Osteoblast (primary cell): Measurements from ENCODE around the gene VARS1. TPM values are rescaled to one million over a fixed set of nuclear protein-coding genes. Genes with fewer than 3 reads are reported as not detected.
"Not testable (repeated sequence)": the region's sequence is repeated elsewhere in the genome, so short reads cannot be mapped to it uniquely, and the experiment has no call there.

Experiments used
- DNase-seq: peaks from one replicate; pipeline ENCODE4 v3.0.0; 2011; ENCODE audit warnings: low spot score, mixed read lengths; ENCODE audit not compliant: insufficient read length; ENCODE audit errors: missing footprints
- H2AFZ ChIP-seq: 2 replicates; pipeline ENCODE4 v1.6.0; 2011; ENCODE audit warnings: mild to moderate bottlenecking, low read length
- H3K27ac ChIP-seq: 2 replicates; pipeline ENCODE4 v1.5.1; 2011; ENCODE audit warnings: mild to moderate bottlenecking, low read depth, low read length, moderate library complexity
- H3K27me3 ChIP-seq: 2 replicates; pipeline ENCODE4 v1.6.0; 2012; ENCODE audit warnings: mild to moderate bottlenecking, control low read depth, inconsistent platforms, low read length, moderate library complexity; ENCODE audit not compliant: insufficient read depth
- H3K36me3 ChIP-seq: 2 replicates; pipeline ENCODE4 v1.5.1; 2011; ENCODE audit warnings: mild to moderate bottlenecking, low read length, control low read depth, moderate library complexity; ENCODE audit not compliant: insufficient read depth
- H3K4me1 ChIP-seq: 2 replicates; pipeline ENCODE4 v1.5.1; 2011; ENCODE audit warnings: mild to moderate bottlenecking, low read length, control low read depth, moderate library complexity; ENCODE audit not compliant: insufficient read depth
- H3K4me2 ChIP-seq: 2 replicates; pipeline ENCODE4 v1.6.0; 2011; ENCODE audit warnings: mild to moderate bottlenecking, low read length; ENCODE audit not compliant: insufficient read depth
- H3K4me3 ChIP-seq: fragments of 200-600 bp; sonication (generic); 3 replicates; pipeline ENCODE4 v1.5.1; 2012; ENCODE audit warnings: mild to moderate bottlenecking, low read length, inconsistent platforms; ENCODE audit not compliant: insufficient read depth
- H3K79me2 ChIP-seq: 2 replicates; pipeline ENCODE4 v1.6.0; 2012; ENCODE audit warnings: mild to moderate bottlenecking, low read length, control low read depth, inconsistent platforms; ENCODE audit not compliant: insufficient read depth
- H3K9me3 ChIP-seq: 2 replicates; pipeline ENCODE4 v1.5.1; 2011; ENCODE audit warnings: low read depth, low read length, control low read depth
- H4K20me1 ChIP-seq: 2 replicates; pipeline ENCODE4 v1.6.0; 2012; ENCODE audit warnings: mild to moderate bottlenecking, low read length, control low read depth; ENCODE audit not compliant: insufficient read depth
- total RNA-seq: library from RNA; depleted of rRNA; stranded (reverse); fragments of >200 nt; gene quantifications from 2 replicates; pipeline ENCODE4 v1.2.3, GENCODE V29; 2012
- TF ChIP-seq, protein P1 (sequence below): IDR thresholded peaks from 2 replicates; pipeline ENCODE4 v1.5.1; 2011; ENCODE audit warnings: mild to moderate bottlenecking, low read depth, low read length, moderate library complexity; ENCODE audit errors: extremely low read depth

VARS1 gene
- total RNA-seq, 1 donor: 42.0 TPM

GRCh38 chr6:31826793-31827285 lies 31.3 kb upstream of the VARS1 start:
- peaks cover 22% of the 10 kb centered on the region for H3K4me1 ChIP-seq
- peaks cover 7% of the 10 kb centered on the region for H4K20me1 ChIP-seq
- peak overlapping the region; percentile 77 for H3K4me3 ChIP-seq
- peak overlapping the region; percentile 86 for H3K4me2 ChIP-seq
- no peaks in the 10 kb centered on the region for H3K9me3 ChIP-seq
- no peaks in the 10 kb centered on the region for H3K27me3 ChIP-seq
- H3K27ac ChIP-seq: peak overlapping the region; percentile 77
- no peaks in the 10 kb centered on the region for H3K36me3 ChIP-seq
- DNase-seq: peak; percentile 91
- H2AFZ ChIP-seq: peak overlapping the region; percentile 68
- H3K79me2 ChIP-seq: peaks cover 24% of the 10 kb centered on the region
- TF ChIP-seq, protein P1, sequence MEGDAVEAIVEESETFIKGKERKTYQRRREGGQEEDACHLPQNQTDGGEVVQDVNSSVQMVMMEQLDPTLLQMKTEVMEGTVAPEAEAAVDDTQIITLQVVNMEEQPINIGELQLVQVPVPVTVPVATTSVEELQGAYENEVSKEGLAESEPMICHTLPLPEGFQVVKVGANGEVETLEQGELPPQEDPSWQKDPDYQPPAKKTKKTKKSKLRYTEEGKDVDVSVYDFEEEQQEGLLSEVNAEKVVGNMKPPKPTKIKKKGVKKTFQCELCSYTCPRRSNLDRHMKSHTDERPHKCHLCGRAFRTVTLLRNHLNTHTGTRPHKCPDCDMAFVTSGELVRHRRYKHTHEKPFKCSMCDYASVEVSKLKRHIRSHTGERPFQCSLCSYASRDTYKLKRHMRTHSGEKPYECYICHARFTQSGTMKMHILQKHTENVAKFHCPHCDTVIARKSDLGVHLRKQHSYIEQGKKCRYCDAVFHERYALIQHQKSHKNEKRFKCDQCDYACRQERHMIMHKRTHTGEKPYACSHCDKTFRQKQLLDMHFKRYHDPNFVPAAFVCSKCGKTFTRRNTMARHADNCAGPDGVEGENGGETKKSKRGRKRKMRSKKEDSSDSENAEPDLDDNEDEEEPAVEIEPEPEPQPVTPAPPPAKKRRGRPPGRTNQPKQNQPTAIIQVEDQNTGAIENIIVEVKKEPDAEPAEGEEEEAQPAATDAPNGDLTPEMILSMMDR: no peak

DNA sequence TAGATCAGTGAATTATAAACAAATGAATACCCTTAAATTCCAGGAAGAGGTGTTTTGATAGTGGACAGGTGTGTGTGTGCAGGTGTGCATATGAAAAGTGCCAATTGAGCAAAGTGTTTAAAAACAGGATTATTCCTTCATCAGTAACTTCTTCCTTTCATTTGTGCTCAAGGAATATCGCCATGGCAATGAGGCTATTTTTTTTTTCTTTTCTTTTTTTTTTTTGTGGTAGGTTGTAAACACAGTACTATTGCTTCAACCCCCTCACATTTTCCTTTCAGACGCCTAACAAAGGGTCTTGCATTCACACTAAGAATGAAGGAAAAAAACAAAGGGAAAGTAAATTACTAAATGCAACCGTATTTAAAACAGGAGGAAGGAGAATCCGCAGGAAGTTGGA lies 30.0 kb upstream of the VARS1 start:
- Histone ChIP-seq H3K4me3 (no peak overlapping the region), H3K27ac (no peak overlapping the region), H3K4me1 (peaks cover 16% of the 10 kb centered on the region), H4K20me1 (peaks cover 7% of the 10 kb centered on the region), H3K9me3 (no peaks in the 10 kb centered on the region), H3K27me3 (no peaks in the 10 kb centered on the region), H3K79me2 (peaks cover 12% of the 10 kb centered on the region), H3K4me2 (no peak overlapping the region), H2AFZ (no peak overlapping the region), H3K36me3 (no peaks in the 10 kb centered on the region)
- TF ChIP-seq, protein P1: no peak
- no peak for DNase-seq

DNA sequence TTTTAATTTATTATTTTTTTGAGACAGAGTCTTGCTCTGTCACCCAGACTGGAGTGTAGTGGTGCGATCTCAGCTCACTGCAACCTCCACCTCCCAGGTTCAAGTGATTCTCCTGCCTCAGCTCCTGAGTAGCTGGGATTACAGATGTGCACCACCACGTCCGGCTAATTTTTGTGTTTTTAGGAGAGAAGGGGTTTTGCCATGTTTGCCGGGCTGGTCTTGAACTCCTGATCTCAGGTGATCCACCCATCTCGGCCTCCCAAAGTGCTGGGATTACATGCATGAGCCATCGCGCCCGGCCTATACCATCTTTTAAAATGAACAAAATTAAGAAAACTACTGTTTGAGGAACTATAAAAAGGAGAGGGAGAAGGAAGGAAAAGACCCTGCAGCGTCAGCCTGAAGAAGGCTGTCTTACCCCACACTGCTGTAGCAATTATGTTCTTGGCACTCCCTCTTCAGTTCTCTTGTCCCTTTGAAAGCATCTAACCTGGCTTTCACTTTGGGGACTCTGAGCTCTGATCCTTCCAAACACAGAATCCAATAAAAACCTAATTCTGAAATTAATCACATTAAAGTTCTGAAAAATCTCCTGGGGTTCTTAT lies 28.1 kb upstream of the VARS1 start:
- not testable (repeated sequence) for H4K20me1 ChIP-seq, H3K79me2 ChIP-seq, H3K36me3 ChIP-seq, H2AFZ ChIP-seq, H3K4me2 ChIP-seq, H3K9me3 ChIP-seq, H3K27ac ChIP-seq, DNase-seq, H3K4me3 ChIP-seq, H3K27me3 ChIP-seq
- H3K4me1 ChIP-seq: peaks cover 17% of the 10 kb centered on the region

- H3K27ac ChIP-seq: peak overlapping the region; percentile 93
- TF ChIP-seq, protein P1: no peak
- no peaks in the 10 kb centered on the region for H3K27me3 ChIP-seq
- H3K4me3 ChIP-seq: peak overlapping the region; percentile 79
- DNase-seq: peak; percentile 95
- H3K9me3 ChIP-seq: no peaks in the 10 kb centered on the region
- peaks cover 29% of the 10 kb centered on the region for H3K4me1 ChIP-seq
- H4K20me1 ChIP-seq: no peaks in the 10 kb centered on the region
- H2AFZ ChIP-seq: peak overlapping the region; percentile 94
- H3K36me3 ChIP-seq: no peaks in the 10 kb centered on the region
- H3K4me2 ChIP-seq: peak overlapping the region; percentile 95
- peaks cover 4% of the 10 kb centered on the region for H3K79me2 ChIP-seq
Observed at GRCh38 chr6:31822036-31822821, 26.7 kb upstream of the VARS1 start.
